NCI-H146 (cell line): Measurements from ENCODE around the gene KCNQ2.

Source experiments
- DNase-seq: peaks from one replicate; lab custom pipeline; 2025; lab: John Stamatoyannopoulos, UW

Gene KCNQ2

GRCh38 chr20:63471002-63471716, 1.3 kb downstream of the KCNQ2 start:
- no peak for DNase-seq

DNA sequence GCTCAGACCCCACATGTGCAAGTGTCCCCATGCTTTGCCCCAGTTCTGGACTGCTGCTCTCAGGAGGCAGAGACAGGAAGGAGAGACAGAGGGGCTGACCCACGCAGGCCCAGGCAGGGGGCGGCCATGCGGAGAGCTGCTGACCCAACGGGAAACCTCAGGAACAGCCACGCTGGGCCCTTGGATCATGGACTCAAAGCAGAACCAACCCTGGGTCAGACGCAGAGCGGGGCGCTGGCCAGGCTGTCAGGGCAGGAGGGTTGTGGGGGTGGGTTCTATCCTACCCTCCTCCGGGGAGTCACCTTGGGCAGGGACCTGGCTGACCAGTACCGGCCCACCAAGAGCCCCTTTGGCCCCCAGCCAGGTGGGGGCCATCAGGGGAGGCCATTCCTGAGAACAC, 2.0 kb downstream of the KCNQ2 start:
- DNase-seq: no peak

DNA sequence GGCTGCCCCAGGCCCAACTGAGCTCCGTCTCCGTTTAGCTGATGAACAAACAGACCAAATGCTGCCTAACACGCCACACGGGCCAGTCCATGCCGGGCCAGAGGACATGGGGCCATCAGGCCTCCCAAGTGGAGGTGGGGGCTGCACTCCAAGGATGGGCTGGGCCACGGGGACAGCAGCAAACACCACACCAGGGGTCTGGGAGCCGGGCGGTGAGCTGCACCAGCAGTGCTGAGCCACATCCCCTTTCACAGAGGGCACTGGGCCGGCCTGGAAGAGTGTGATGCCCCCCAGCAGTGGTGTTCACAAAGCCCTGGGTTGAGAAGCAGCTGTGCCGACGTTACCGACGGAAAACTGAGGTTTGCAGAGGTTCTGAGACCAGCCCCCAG, 2.7 kb downstream of the KCNQ2 start:
- DNase-seq: no peak

- no peak for DNase-seq
Measured at GRCh38 chr20:63469019-63469712, 3.3 kb downstream of the KCNQ2 start.

DNA sequence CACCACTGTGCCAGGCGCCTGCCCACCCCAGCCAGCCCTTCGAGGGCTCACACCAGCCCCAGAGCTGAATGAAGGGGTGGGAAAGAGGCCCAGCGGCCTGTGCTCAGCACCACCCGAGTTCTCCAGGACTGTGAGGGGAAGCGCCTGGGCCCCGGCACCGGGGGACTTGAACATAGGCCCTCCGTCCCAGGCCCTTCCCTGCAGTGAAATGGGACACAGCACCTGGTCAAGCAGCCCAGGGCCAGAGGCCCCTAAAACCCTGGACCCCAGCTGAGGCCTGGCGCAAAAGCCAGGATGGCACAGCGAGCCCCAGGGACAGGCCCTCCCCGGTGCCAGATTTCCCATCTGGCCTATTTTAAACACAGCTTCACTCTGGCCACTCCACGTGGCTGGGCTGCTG, 4.0 kb downstream of the KCNQ2 start:
- no peak for DNase-seq

DNA sequence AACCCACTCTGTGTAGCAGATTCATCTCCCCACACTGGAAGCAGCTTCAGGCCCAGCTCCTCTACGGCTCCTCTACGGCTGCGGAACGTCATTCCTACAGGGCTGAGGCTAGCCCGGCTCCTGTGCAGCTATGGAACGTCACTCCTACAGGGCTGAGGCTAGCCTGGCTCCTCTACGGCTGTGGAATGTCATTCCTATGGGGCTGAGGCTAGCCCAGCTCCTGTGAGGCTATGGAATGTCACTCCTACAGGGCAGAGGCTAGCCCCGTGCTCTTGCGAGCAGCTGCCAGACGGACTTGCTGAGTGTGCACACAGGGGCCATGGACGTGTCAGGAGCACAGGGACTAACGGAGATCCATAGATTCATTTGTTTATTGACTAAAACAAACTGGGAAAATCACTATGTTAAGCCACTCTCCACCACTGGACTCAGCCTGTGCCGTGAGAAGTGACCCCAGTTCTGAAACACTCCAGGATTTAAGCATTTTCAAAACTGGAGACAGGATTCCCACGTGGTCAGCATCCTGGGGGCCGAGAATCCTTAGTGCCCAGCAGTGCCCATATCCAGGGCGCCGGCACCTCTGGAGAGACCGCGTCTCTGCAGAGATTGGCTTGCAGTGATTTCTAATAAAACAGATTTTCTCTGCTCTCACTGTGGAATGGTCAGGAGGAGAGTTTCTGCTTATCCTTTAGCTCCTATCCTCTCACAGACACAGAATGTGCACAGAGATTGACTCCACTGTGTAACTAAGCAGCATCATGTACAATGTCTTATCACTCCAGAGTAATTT, 5.0 kb downstream of the KCNQ2 start:
- no peak for DNase-seq

- no peak for DNase-seq
Measured at GRCh38 chr20:63466861-63467260, 5.6 kb downstream of the KCNQ2 start.

DNA sequence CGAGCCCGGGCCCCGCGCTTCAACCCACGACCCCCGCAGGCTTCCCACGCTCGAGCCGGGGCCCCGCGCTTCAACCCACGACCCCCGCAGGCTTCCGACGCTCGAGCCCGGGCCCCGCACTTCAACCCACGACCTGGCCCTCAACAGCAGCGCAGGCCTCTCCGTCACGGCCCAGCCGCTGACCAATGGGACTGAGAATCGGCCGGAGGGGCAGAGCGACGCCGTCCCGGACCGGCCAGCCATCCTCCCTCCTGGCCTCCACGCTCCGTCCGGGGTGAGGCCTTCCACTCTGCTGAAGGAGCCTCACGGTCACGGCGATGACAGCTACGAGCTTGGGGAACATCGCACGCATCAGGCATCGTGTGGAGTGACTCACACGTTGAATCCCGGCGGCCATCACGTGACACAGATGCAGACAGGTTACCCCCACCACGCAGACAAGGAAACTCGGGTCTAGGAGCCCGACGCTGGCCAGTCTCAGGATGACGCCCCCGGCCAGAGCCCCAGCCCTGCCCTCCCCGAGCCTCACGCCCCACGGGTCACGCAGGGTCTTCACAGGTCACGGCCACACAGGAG, 6.1 kb downstream of the KCNQ2 start:
- no peak for DNase-seq

DNA sequence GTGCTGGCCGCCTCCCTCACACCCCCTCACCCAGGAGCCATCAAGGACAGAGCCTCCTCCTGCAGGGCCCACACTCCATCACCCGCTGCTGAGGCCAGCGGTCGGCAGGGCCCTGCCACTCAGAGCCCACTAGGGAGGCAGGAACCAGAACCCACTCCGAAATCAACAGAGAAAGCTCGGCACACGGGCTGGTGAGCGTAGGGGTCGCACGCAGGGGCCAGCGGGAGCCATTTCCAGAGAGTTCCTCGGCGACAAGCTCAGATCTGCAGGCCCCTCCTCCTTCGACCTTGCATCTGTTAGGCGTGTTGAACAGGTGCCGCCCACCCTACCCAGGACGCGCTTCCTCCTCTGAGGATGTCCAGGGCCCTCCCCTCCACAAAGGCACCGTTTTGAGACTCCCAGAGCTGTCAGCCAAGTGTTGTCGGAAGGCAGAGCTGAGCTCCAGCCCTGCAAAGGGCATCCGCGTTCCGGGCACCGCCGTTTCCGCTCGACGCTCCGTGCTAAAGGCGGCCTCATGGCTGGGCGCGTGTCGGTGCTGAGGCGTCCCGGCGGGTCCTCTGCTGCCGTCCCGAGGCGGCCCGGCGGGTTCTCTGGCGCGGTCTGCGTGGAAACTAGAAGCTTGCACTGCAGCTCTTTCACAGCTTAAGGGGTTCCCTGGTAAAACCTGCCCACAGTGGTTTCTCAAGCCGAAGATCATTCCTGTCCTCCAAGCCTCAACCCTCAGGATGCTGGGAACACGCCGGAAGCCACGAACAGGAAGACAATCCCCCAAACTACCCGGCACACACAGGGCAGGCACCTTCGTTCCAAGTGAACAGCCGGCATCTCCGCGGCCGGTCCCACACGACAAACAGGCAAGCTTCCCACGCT, 6.8 kb downstream of the KCNQ2 start:
- no peak for DNase-seq

DNA sequence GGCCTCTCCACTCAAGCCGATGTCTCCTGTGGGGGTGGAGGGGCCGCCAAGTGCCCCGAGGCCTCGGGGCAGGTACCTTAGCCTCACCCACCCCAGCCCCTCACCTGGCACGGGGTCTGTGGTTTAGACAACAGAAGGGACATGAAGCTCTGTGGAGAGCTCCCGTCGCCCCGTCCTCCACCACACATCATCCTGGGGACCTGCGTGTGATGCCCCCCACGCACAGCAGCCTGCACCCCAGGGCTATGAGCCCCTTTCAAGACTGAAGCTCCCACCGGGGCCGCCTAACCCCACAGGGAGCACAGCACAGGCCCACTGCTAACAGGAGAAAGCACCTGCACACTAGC, 8.2 kb downstream of the KCNQ2 start:
- no peak for DNase-seq

- no peak for DNase-seq
Measured at GRCh38 chr20:63463400-63464288, 8.8 kb downstream of the KCNQ2 start.

DNA sequence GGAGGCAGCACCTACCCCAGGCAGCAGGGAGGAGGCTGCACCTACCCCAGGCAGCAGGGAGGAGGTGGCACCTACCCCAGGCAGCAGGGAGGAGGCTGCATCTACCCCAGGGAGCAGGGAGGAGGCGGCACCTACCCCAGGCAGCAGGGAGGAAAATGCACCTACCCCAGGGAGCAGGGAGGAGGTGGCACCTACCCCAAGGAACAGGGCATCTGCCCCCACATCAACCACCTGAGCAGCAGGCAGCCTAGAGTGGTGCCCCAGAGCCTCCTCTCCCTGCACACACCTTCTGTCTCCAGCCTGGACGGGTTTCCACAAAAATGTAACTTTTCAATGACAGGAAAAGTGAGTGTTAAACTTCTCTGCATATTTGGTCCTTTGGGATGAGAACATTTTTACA, 10.2 kb downstream of the KCNQ2 start:
- no peak for DNase-seq

DNA sequence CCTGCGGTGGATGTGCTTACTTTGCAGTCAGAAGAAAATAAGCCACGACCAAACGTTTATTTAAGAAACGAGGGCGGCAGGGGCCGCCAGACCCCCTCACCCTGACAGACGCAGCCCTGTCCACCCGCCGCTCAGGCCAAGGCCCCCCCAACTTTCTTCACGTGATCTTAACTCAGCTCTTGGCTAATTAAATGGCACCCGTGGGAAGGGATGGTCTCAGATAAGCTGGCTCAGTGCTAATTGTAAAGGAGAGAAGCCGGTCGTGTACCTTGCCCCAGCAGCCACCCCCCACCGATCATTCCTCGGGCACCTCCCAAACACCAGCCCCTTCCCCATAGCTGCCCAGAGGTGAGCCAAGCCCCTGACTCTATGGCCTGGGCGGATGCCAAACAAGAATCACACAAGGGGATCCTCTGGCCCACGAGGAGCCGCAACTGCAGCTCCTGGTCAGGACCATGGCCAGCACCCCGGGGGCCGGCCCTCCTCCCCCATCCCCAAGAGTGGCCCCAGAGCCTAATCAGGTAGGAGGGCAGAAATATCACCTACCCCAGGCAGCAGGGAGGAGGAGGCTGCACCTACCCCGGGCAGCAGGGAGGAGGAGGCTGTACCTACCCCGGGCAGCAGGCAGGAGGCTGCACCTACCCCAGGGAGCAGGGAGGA, 11.2 kb downstream of the KCNQ2 start:
- DNase-seq: no peak

- no peak for DNase-seq
Measured at GRCh38 chr20:63459070-63459380, 13.4 kb downstream of the KCNQ2 start.

GRCh38 chr20:63458170-63459069, 14.0 kb downstream of the KCNQ2 start:
- no peak for DNase-seq

GRCh38 chr20:63457737-63458136, 14.7 kb downstream of the KCNQ2 start:
- peak; percentile 54 for DNase-seq

DNA sequence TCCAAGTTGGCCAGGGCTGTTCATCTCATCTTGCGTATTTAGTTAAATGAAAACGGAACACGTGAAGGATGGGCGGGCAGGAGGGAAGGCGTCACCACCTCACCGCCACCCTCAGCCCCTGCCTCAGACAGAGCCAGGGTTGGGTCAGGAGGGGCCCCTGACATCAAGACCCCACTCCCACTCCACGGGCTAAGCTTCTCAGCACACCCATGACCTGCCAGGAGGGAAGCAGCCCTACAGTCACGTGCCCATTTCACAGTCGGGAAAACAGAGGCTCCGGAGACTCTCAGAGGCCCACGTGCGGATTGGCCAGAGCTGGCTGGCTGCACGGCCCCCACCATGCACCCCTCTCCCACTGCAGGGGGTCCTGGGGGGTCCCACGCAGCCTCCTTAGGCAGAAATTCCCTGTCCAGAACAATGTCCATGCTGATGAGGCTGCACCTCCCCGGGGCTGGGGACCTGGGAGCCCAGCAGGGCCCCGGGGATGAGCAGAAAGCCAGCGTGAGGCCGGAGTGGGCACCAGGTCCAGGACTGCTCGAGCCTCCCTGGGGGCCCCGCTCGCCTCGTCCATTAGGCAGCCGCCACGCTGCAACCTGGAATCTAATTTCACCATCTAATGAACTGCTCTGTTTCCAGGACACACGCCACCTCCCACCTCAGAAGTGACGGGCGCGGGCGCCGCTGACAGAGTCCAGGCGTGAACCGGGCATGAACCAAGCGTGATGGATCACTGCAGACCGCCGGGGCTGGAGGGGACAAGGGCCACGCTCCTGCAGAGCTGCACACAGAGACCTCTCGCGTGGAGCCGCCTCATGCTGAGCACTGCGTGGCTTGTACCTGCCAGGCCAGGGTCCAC, 15.8 kb downstream of the KCNQ2 start:
- DNase-seq: no peak

GRCh38 chr20:63455568-63455859, 16.9 kb downstream of the KCNQ2 start:
- DNase-seq: no peak
